Stimulated activated memory B cell treated with anti-CD40 and anti-IgM and Interleukin-4, amounts not matched to agents 10 μg/mL and 1 μg/mL and 100 μg/mL, for 72 hours (primary cell): ENCODE results near the gene EMC6.

Source experiments
- ATAC-seq: fragments of 150-1000 bp; cut with Tn5 transposase; 2 replicates; pipeline ENCODE4 v1.10.0; 2021
- H3K27ac Mint-ChIP-seq: one replicate; pipeline ENCODE4 v1.8.0; 2022; ENCODE audit warnings: mild to moderate bottlenecking, mixed read lengths
- H3K27me3 Mint-ChIP-seq: one replicate; pipeline ENCODE4 v1.8.0; 2022; ENCODE audit warnings: mixed read lengths
- H3K36me3 Mint-ChIP-seq: one replicate; pipeline ENCODE4 v1.8.0; 2022; ENCODE audit warnings: mixed read lengths
- H3K4me1 Mint-ChIP-seq: one replicate; pipeline ENCODE4 v1.8.0; 2022; ENCODE audit warnings: mixed read lengths
- H3K4me3 Mint-ChIP-seq: one replicate; pipeline ENCODE4 v1.8.0; 2022; ENCODE audit warnings: mild to moderate bottlenecking, moderate library complexity, mixed read lengths
- H3K9me3 Mint-ChIP-seq: one replicate; pipeline ENCODE4 v1.8.0; 2022; ENCODE audit warnings: mixed read lengths

EMC6 gene

GRCh38 chr17:3683054-3683511 lies 14.5 kb downstream of the EMC6 start:
- Mint-ChIP-seq H3K4me3 (peak overlapping the region; percentile 6), H3K27ac (peak overlapping the region; percentile 38), H3K9me3 (no peaks in the 10 kb centered on the region), H3K27me3 (no peaks in the 10 kb centered on the region), H3K4me1 (peaks cover 48% of the 10 kb centered on the region), H3K36me3 (peaks cover 25% of the 10 kb centered on the region)
- peak; percentile 81 for ATAC-seq

- H3K36me3 Mint-ChIP-seq: peaks cover 35% of the 10 kb centered on the region
- no peak overlapping the region for H3K27ac Mint-ChIP-seq
- no peaks in the 10 kb centered on the region for H3K9me3 Mint-ChIP-seq
- no peaks in the 10 kb centered on the region for H3K27me3 Mint-ChIP-seq
- peaks cover 63% of the 10 kb centered on the region for H3K4me1 Mint-ChIP-seq
- peak overlapping the region; percentile 21 for H3K4me3 Mint-ChIP-seq
- ATAC-seq: peak; percentile 2
Observed at GRCh38 chr17:3685174-3685573, 16.6 kb downstream of the EMC6 start.

- Mint-ChIP-seq H3K36me3 (peaks cover 38% of the 10 kb centered on the region), H3K9me3 (no peaks in the 10 kb centered on the region), H3K27me3 (no peaks in the 10 kb centered on the region), H3K27ac (peak overlapping the region; percentile 81), H3K4me3 (peak overlapping the region; percentile 71), H3K4me1 (peaks cover 71% of the 10 kb centered on the region)
- peak; percentile 46 for ATAC-seq
Observed at GRCh38 chr17:3688027-3688553, 19.5 kb downstream of the EMC6 start.

- no peaks in the 10 kb centered on the region for H3K9me3 Mint-ChIP-seq
- peak overlapping the region; percentile 81 for H3K27ac Mint-ChIP-seq
- H3K36me3 Mint-ChIP-seq: peaks cover 38% of the 10 kb centered on the region
- peak overlapping the region; percentile 71 for H3K4me3 Mint-ChIP-seq
- peaks cover 71% of the 10 kb centered on the region for H3K4me1 Mint-ChIP-seq
- H3K27me3 Mint-ChIP-seq: no peaks in the 10 kb centered on the region
- ATAC-seq: peak; percentile 78
Observed at GRCh38 chr17:3688852-3689261, 20.2 kb downstream of the EMC6 start.

GRCh38 chr17:3689262-3690093 lies 20.9 kb downstream of the EMC6 start:
- H3K4me3 Mint-ChIP-seq: peak overlapping the region; percentile 40
- no peaks in the 10 kb centered on the region for H3K9me3 Mint-ChIP-seq
- no peak for ATAC-seq
- H3K36me3 Mint-ChIP-seq: peaks cover 40% of the 10 kb centered on the region
- peaks cover 72% of the 10 kb centered on the region for H3K4me1 Mint-ChIP-seq
- H3K27ac Mint-ChIP-seq: peak overlapping the region; percentile 81
- no peaks in the 10 kb centered on the region for H3K27me3 Mint-ChIP-seq

- Mint-ChIP-seq H3K36me3 (peaks cover 40% of the 10 kb centered on the region), H3K4me3 (peak overlapping the region; percentile 58), H3K9me3 (no peaks in the 10 kb centered on the region), H3K27ac (peak overlapping the region; percentile 81), H3K27me3 (no peaks in the 10 kb centered on the region), H3K4me1 (peaks cover 72% of the 10 kb centered on the region)
- ATAC-seq: no peak
Observed at GRCh38 chr17:3690094-3690715, 21.6 kb downstream of the EMC6 start.

GRCh38 chr17:3691617-3692067 lies 23.0 kb downstream of the EMC6 start:
- no peaks in the 10 kb centered on the region for H3K27me3 Mint-ChIP-seq
- H3K4me3 Mint-ChIP-seq: peak overlapping the region; percentile 58
- ATAC-seq: no peak
- no peaks in the 10 kb centered on the region for H3K9me3 Mint-ChIP-seq
- H3K36me3 Mint-ChIP-seq: peaks cover 38% of the 10 kb centered on the region
- peaks cover 71% of the 10 kb centered on the region for H3K4me1 Mint-ChIP-seq
- H3K27ac Mint-ChIP-seq: peak overlapping the region; percentile 81

- no peaks in the 10 kb centered on the region for H3K27me3 Mint-ChIP-seq
- peaks cover 38% of the 10 kb centered on the region for H3K36me3 Mint-ChIP-seq
- H3K9me3 Mint-ChIP-seq: no peaks in the 10 kb centered on the region
- peak overlapping the region; percentile 65 for H3K4me3 Mint-ChIP-seq
- H3K27ac Mint-ChIP-seq: peak overlapping the region; percentile 81
- peaks cover 77% of the 10 kb centered on the region for H3K4me1 Mint-ChIP-seq
- no peak for ATAC-seq
Observed at GRCh38 chr17:3692346-3692745, 23.7 kb downstream of the EMC6 start.

GRCh38 chr17:3693141-3693540 lies 24.5 kb downstream of the EMC6 start:
- H3K4me1 Mint-ChIP-seq: peaks cover 79% of the 10 kb centered on the region
- peak overlapping the region; percentile 65 for H3K4me3 Mint-ChIP-seq
- H3K36me3 Mint-ChIP-seq: peaks cover 37% of the 10 kb centered on the region
- no peak for ATAC-seq
- H3K27ac Mint-ChIP-seq: peak overlapping the region; percentile 81
- H3K27me3 Mint-ChIP-seq: no peaks in the 10 kb centered on the region
- H3K9me3 Mint-ChIP-seq: peaks cover 3% of the 10 kb centered on the region

- no peaks in the 10 kb centered on the region for H3K27me3 Mint-ChIP-seq
- peak overlapping the region; percentile 98 for H3K4me3 Mint-ChIP-seq
- peaks cover 72% of the 10 kb centered on the region for H3K4me1 Mint-ChIP-seq
- H3K27ac Mint-ChIP-seq: peak overlapping the region; percentile 81
- peak; percentile 76 for ATAC-seq
- peaks cover 3% of the 10 kb centered on the region for H3K9me3 Mint-ChIP-seq
- H3K36me3 Mint-ChIP-seq: peaks cover 31% of the 10 kb centered on the region
Observed at GRCh38 chr17:3693829-3694231, 25.2 kb downstream of the EMC6 start.

- Mint-ChIP-seq H3K36me3 (peaks cover 19% of the 10 kb centered on the region), H3K27me3 (no peaks in the 10 kb centered on the region), H3K4me1 (peaks cover 66% of the 10 kb centered on the region), H3K9me3 (peaks cover 3% of the 10 kb centered on the region), H3K4me3 (peak overlapping the region; percentile 98), H3K27ac (peak overlapping the region; percentile 81)
- peak; percentile 13 for ATAC-seq
Observed at GRCh38 chr17:3695129-3695722, 26.6 kb downstream of the EMC6 start.

GRCh38 chr17:3695723-3696411 lies 27.3 kb downstream of the EMC6 start, which contains the start of gene P2RX5:
Gene P2RX5, minus strand, starts transcription at chr17:3696155. Its CDS starts 150 bp downstream, at chr17:3696005.
- H3K36me3 Mint-ChIP-seq: peaks cover 13% of the 10 kb centered on the region
- H3K4me1 Mint-ChIP-seq: peaks cover 64% of the 10 kb centered on the region
- peak within 1 kb of the TSS; percentile 81 for H3K27ac Mint-ChIP-seq
- peaks cover 3% of the 10 kb centered on the region for H3K9me3 Mint-ChIP-seq
- peak within 1 kb of the TSS; percentile 98 for H3K4me3 Mint-ChIP-seq
- ATAC-seq: peak; percentile 73
- no peaks in the 10 kb centered on the region for H3K27me3 Mint-ChIP-seq

GRCh38 chr17:3697103-3697476 lies 28.5 kb downstream of the EMC6 start:
- Mint-ChIP-seq H3K4me3 (peak overlapping the region; percentile 87), H3K9me3 (peaks cover 3% of the 10 kb centered on the region), H3K27ac (peak overlapping the region; percentile 81)

GRCh38 chr17:3698139-3698538 lies 29.5 kb downstream of the EMC6 start:
- Mint-ChIP-seq H3K4me3 (no peak overlapping the region), H3K9me3 (peaks cover 3% of the 10 kb centered on the region), H3K4me1 (peaks cover 53% of the 10 kb centered on the region), H3K27me3 (no peaks in the 10 kb centered on the region), H3K27ac (no peak overlapping the region), H3K36me3 (peaks cover 14% of the 10 kb centered on the region)
- no peak for ATAC-seq

More at GRCh38 chr17:3697103-3697476, 28.5 kb downstream of the EMC6 start:
- ATAC-seq: no peak
- Mint-ChIP-seq H3K36me3 (peaks cover 6% of the 10 kb centered on the region), H3K4me1 (peaks cover 57% of the 10 kb centered on the region), H3K27me3 (no peaks in the 10 kb centered on the region)
